Heart left ventricle (tissue), 16 donors: ENCODE data around the gene IPO11. TPM values are rescaled to one million over a fixed set of nuclear protein-coding genes. Genes with fewer than 3 reads are reported as not detected.

Experiments used
- ATAC-seq, 4 donors: fragments of 200-7000 bp; cut with Tn5 transposase; one replicate each; pipeline ENCODE4 v1.9.1; 2020 to 2022; ENCODE audit warnings: moderate library complexity in 4 of 4, mild to moderate bottlenecking in 3 of 4, moderate number of reproducible peaks in 1 of 4
- DNase-seq, 5 donors: peaks; one replicate each; pipeline ENCODE4 v3.0.0-alpha.2; 2020
- H3K27ac ChIP-seq, 12 donors: fragments of 200-600 bp; sonication (generic) in 4 of 12; one replicate each; pipeline versions ENCODE4 v1.5.0 to v1.8.0; 2016 to 2022; ENCODE audit warnings: mild to moderate bottlenecking in 2 of 12
- H3K27me3 ChIP-seq, 9 donors: fragments of 200-600 bp; sonication (generic) in 2 of 9; one replicate each; pipeline versions ENCODE4 v1.5.1 to v1.8.0; 2016 to 2022; ENCODE audit warnings: mild to moderate bottlenecking in 3 of 9
- H3K36me3 ChIP-seq, 9 donors: fragments of 200-600 bp; sonication (generic) in 2 of 9; one replicate each; pipeline versions ENCODE4 v1.5.0 to v1.8.0; 2018 to 2022; ENCODE audit warnings: mild to moderate bottlenecking in 2 of 9
- H3K4me1 ChIP-seq, 12 donors: fragments of 200-600 bp; sonication (generic) in 4 of 12; one replicate each; pipeline versions ENCODE4 v1.5.0 to v1.8.0; 2016 to 2022; ENCODE audit warnings: mild to moderate bottlenecking in 3 of 12
- H3K4me3 ChIP-seq, 12 donors: fragments of 200-600 bp; sonication (generic) in 4 of 12; one replicate each; pipeline versions ENCODE4 v1.5.0 to v1.8.0; 2017 to 2022; ENCODE audit warnings: mild to moderate bottlenecking in 9 of 12, moderate library complexity in 4 of 12
- H3K9me3 ChIP-seq, 12 donors: fragments of 200-600 bp; sonication (generic) in 4 of 12; one replicate each; pipeline versions ENCODE4 v1.5.0 to v1.8.0; 2016 to 2022; ENCODE audit warnings: mild to moderate bottlenecking in 1 of 12
- POLR2A ChIP-seq, 2 donors: fragments of 450-650 bp; IDR thresholded peaks; one replicate each; pipeline ENCODE4 v1.6.1; 2017; ENCODE audit warnings: antibody characterized with exemption in 2 of 2, mild to moderate bottlenecking in 2 of 2, moderate library complexity in 2 of 2
- WGBS, 4 donors: extraction: QIAGEN DNeasy Blood & Tissue Kit in 2 of 4; methylation state at CpG; one replicate each; pipeline versions ENCODE4 v1.1.5 to v1.1.7; 2013 to 2018; 5-methylcytosine and 5-hydroxymethylcytosine counted together
- intact Hi-C, 10 donors: fragments of 100-400 bp; cut with DNase I; formaldehyde crosslinking; loops; one replicate each; pipeline versions ENCODE4 v1.11.1 to v1.14.2; 2022
- polyA plus RNA-seq, 2 donors: library from polyadenylated mRNA; stranded (reverse); fragments of 200-250 nt; gene quantifications; one replicate each; pipeline ENCODE4 v1.2.3, GENCODE V29; 2013
- total RNA-seq, 9 donors: library from RNA; depleted of rRNA in 2 of 9; stranded (reverse); fragments of >200 nt in 2 of 9; fragmentation: NEBNext Ultra II Directional in 3 of 9; extraction: Animal tissue kit (Norgen Biotek cat#: 25700) in 3 of 9; gene quantifications; one replicate each; pipeline versions ENCODE4 v1.1.0 to v1.2.4, GENCODE V29; 2016 to 2023
- TF ChIP-seq, protein P1 (sequence below), 12 donors: fragments of 200-600 bp; sonication (generic) in 4 of 12; IDR thresholded peaks; one replicate each; pipeline versions ENCODE4 v1.5.0 to v1.8.0; 2018 to 2022; ENCODE audit warnings: antibody characterized with exemption in 12 of 12, mild to moderate bottlenecking in 5 of 12
- donor health status: ischemic (EF 13 %, LVEDD 7.1; RV severe dilation, severe dysfunction).
- donor health status: healthy with polysubstance abuse.
- donor health status: DM: no; HTN: yes; CAD: no.
- donor health status: DM: no; HTN: no; CAD: no.
- donor health status: ischemic (EF 25% LVEDD 6.9; RV normal size, moderate dysfunction).
- donor health status: ischemic (EF 25% LVEDD 5.7; RV mildly dilated, moderate dysfunction).
- donor health status: healthy.
- donor health status: DM: yes; HTN: yes; CAD: no.
- donor health status: ischemic (EF 35%, LVEDD 5.7; RV mildly dilated, moderate dysfunction).
- donor health status: nonischemic (EF 11% LVEDD 7.7; RV severe dilation, severe dysfunction).
- donor health status: DM: yes; HTN: yes; CAD: no.
- donor health status: PGD.
- donor health status: ischemic (EF 29% LVEDD 5.4; RV normal size, mild dysfunction).
- donor health status: nonischemic (EF 23%, LVEDD 6.1; RV moderate dilation, normal function).

IPO11 gene
- total and polyA plus RNA-seq, 11 donors, result 8.2 to 40.4 (median 29.1) TPM

- ATAC-seq (no peak), DNase-seq (no peak)
- Histone ChIP-seq H3K27me3 (no peaks in the 10 kb centered on the region), H3K4me3 (no peak overlapping the region), H3K36me3 (peaks cover 0 to 57% (median 23%) of the 10 kb centered on the region in 9 donors), H3K27ac (no peak overlapping the region), H3K4me1 (no peaks in the 10 kb centered on the region), H3K9me3 (no peaks in the 10 kb centered on the region)
- TF ChIP-seq, protein P1, sequence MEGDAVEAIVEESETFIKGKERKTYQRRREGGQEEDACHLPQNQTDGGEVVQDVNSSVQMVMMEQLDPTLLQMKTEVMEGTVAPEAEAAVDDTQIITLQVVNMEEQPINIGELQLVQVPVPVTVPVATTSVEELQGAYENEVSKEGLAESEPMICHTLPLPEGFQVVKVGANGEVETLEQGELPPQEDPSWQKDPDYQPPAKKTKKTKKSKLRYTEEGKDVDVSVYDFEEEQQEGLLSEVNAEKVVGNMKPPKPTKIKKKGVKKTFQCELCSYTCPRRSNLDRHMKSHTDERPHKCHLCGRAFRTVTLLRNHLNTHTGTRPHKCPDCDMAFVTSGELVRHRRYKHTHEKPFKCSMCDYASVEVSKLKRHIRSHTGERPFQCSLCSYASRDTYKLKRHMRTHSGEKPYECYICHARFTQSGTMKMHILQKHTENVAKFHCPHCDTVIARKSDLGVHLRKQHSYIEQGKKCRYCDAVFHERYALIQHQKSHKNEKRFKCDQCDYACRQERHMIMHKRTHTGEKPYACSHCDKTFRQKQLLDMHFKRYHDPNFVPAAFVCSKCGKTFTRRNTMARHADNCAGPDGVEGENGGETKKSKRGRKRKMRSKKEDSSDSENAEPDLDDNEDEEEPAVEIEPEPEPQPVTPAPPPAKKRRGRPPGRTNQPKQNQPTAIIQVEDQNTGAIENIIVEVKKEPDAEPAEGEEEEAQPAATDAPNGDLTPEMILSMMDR (IDR thresholded peaks at IDR 0.05), result no peak
- no peak for TF ChIP-seq POLR2A (IDR thresholded peaks at IDR 0.05)
- 92 to 95% (median 94%) methylated on average over 2 of the region's 2 CpGs for WGBS, 4 donors
- intact Hi-C loops, result no loop called here
Measured at GRCh38 chr5:62533597-62533996, 121.0 kb downstream of the IPO11 start.

DNA sequence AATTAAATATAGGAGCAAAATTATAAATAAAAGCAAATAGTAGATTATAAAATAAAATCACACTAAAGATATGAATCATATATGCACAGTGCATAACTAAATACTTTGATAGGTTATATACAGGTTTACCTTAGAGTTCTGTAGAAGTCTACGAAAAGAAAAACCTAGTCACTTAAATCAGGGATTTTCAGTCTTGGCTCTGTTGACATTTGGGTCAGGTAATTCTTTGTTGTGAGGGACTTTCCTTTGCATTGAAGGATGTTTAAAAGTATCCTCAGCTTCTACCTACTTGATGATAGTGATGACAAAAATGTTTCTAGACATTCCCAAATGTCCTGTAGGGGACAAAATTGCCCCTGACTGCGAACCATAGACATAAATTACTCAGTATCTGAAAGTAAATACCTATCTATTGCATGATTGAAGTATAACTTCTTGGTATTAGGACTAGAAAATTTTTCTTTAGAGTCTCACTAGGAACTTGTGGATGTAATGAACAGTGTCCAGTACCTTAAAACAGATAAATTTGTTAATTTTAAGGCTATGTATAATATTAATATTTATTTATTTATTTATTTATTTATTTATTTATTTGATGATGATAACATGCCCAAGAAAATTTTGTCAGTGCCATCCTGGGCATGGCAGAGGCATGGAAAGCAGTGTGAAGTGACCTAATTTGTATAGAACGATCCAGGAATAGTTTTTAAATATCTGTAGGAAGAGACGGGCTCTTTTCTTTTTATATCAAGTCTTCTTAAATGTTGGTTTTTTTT, 122.1 kb downstream of the IPO11 start:
- Histone ChIP-seq H3K27ac (no peak overlapping the region), H3K27me3 (no peaks in the 10 kb centered on the region), H3K4me3 (no peak overlapping the region), H3K9me3 (no peaks in the 10 kb centered on the region), H3K36me3 (peaks cover 0 to 66% (median 23%) of the 10 kb centered on the region in 9 donors), H3K4me1 (no peaks in the 10 kb centered on the region)
- ATAC-seq (no peak), DNase-seq (no peak)
- 50 to 74% (median 68%) methylated on average over 4 of the region's 4 CpGs for WGBS, 4 donors
- TF ChIP-seq, protein P1 (IDR thresholded peaks at IDR 0.05), result no peak
- TF ChIP-seq POLR2A (IDR thresholded peaks at IDR 0.05), result no peak
- intact Hi-C loops, result no loop called here

DNA sequence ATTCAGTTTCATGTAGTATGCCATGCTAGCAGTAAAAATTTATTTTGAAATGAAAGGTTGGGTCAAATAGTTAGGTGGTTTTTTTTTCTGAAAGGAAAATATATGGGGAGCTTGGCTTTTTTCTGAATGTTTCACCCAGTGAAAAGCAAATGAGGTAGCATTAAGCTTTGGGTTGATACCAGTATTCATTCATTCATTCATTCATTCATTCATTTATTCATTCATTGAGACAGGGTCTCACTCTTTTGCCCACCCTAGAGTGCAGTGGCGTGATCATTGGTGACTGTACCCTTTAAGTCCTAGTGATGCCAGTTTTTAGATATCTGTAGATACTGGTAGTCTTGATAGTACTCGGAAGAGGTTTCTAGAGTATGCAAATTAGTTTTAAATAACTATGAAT, 123.7 kb downstream of the IPO11 start:
- Histone ChIP-seq H3K9me3 (no peaks in the 10 kb centered on the region), H3K4me3 (no peak overlapping the region), H3K4me1 (no peaks in the 10 kb centered on the region), H3K27me3 (no peaks in the 10 kb centered on the region), H3K36me3 (peaks cover 0 to 66% (median 10%) of the 10 kb centered on the region in 9 donors), H3K27ac (no peak overlapping the region)
- DNase-seq (no peak), ATAC-seq (no peak)
- TF ChIP-seq, protein P1 (IDR thresholded peaks at IDR 0.05), result no peak
- TF ChIP-seq POLR2A (IDR thresholded peaks at IDR 0.05), result no peak
- intact Hi-C loops, result no loop called here
- WGBS, 4 donors, result 94 to 97% (median 96%) methylated on average over 2 of the region's 2 CpGs

- intact Hi-C loops, result no loop called here
- TF ChIP-seq POLR2A (IDR thresholded peaks at IDR 0.05), result no peak
- TF ChIP-seq, protein P1 (IDR thresholded peaks at IDR 0.05), result no peak
- 93 to 97% (median 95%) methylated on average over 2 of the region's 2 CpGs for WGBS, 4 donors
- Histone ChIP-seq H3K9me3 (no peaks in the 10 kb centered on the region), H3K36me3 (peaks cover 0 to 66% (median 5%) of the 10 kb centered on the region in 9 donors), H3K27ac (no peak overlapping the region), H3K4me3 (no peak overlapping the region), H3K4me1 (no peaks in the 10 kb centered on the region), H3K27me3 (no peaks in the 10 kb centered on the region)
- DNase-seq (no peak), ATAC-seq (no peak)
Measured at GRCh38 chr5:62536783-62537182, 124.2 kb downstream of the IPO11 start.
